ENCODE results near the gene HEXD. TPM values are rescaled to one million over a fixed set of nuclear protein-coding genes. Genes with fewer than 3 reads are reported as not detected.

Gene HEXD
- total and polyA plus RNA-seq, 2 of the 8 experiments (the other 6 are each of a cell fraction or from before 2014, with no cell fraction given), result 20.6 to 21.8 TPM

- no peak for TF ChIP-seq E2F6 (IDR thresholded peaks at IDR 0.05)
- no peak for TF ChIP-seq CEBPB (IDR thresholded peaks at IDR 0.05; ENCODE audit: low read depth, low read length)
- no peak for TF ChIP-seq ATF2 (IDR thresholded peaks at IDR 0.05; ENCODE audit: low read length)
- no peak for TF ChIP-seq SP4 (IDR thresholded peaks at IDR 0.05; ENCODE audit: low read length)
- no peak for TF ChIP-seq TEAD4 (IDR thresholded peaks at IDR 0.05; ENCODE audit: low read depth, low read length)
- TF ChIP-seq MAX (IDR thresholded peaks at IDR 0.05), result no peak
- TF ChIP-seq SIN3A (conservative IDR thresholded peaks at IDR 0.05 in 1 of 2, IDR thresholded peaks at IDR 0.05 in 1 of 2; ENCODE audit: low read depth in 1 of 2, low read length in 2 of 2), result no peak
- TF ChIP-seq TCF12 (IDR thresholded peaks at IDR 0.05; ENCODE audit: low read depth, low read length), result no peak
Measured at GRCh38 chr17:82412535-82413520, 5.3 kb upstream of the HEXD start (continued).
